Loucy (cell line): ENCODE results near the gene SCIN.

Experiments used
- EZH2phosphoT487 ChIP-seq: fragments of 200-600 bp; IDR thresholded peaks from 2 replicates; pipeline ENCODE4 v1.6.1; 2018; ENCODE audit warnings: antibody characterized with exemption, mild to moderate bottlenecking, moderate library complexity, borderline replicate concordance
- TF ChIP-seq, protein P1 (sequence below): fragments of 200-600 bp; sonication (generic); conservative IDR thresholded peaks from 2 replicates; pipeline ENCODE4 v1.5.1; 2014; ENCODE audit warnings: mild to moderate bottlenecking, antibody characterized with exemption, low read length

DNA sequence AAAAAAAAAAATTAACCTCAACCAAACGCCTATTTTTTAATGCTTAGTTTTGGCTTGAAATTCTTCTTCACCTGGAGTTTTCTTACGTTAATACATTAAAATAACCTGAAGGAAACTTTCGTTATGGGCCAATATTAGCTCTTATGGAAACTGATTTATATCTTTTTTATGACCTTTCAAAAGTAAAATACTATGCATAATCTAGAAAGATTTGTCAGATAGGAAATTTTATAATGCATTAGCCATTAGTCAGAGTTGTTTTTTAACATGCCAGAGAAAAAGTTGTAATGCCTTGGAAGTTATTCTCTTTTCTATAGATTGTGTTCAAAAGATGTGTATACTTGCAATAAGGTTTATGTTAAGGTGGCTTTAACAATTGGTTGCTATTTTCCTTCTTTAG, 82.6 kb downstream of the SCIN start:
- TF ChIP-seq, protein P1, sequence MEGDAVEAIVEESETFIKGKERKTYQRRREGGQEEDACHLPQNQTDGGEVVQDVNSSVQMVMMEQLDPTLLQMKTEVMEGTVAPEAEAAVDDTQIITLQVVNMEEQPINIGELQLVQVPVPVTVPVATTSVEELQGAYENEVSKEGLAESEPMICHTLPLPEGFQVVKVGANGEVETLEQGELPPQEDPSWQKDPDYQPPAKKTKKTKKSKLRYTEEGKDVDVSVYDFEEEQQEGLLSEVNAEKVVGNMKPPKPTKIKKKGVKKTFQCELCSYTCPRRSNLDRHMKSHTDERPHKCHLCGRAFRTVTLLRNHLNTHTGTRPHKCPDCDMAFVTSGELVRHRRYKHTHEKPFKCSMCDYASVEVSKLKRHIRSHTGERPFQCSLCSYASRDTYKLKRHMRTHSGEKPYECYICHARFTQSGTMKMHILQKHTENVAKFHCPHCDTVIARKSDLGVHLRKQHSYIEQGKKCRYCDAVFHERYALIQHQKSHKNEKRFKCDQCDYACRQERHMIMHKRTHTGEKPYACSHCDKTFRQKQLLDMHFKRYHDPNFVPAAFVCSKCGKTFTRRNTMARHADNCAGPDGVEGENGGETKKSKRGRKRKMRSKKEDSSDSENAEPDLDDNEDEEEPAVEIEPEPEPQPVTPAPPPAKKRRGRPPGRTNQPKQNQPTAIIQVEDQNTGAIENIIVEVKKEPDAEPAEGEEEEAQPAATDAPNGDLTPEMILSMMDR, result no peak
- TF ChIP-seq EZH2phosphoT487, result no peak
